Colonic mucosa (tissue), 4 donors: ENCODE results near the gene AREL1. TPM values are rescaled to one million over a fixed set of nuclear protein-coding genes. Genes with fewer than 3 reads are reported as not detected.

Source experiments
- DNase-seq: peaks from one replicate; pipeline ENCODE4 v3.0.0-alpha.2; 2020
- H3K27ac ChIP-seq: fragments of 200-600 bp; one replicate; pipeline ENCODE4 v1.8.0; 2021
- H3K27me3 ChIP-seq: fragments of 200-600 bp; one replicate; pipeline ENCODE4 v1.8.0; 2021
- H3K36me3 ChIP-seq: fragments of 200-600 bp; one replicate; pipeline ENCODE4 v1.8.0; 2021
- H3K4me1 ChIP-seq: fragments of 200-600 bp; one replicate; pipeline ENCODE4 v1.8.0; 2021; ENCODE audit warnings: mild to moderate bottlenecking
- H3K4me3 ChIP-seq: fragments of 200-600 bp; one replicate; pipeline ENCODE4 v1.8.0; 2021
- H3K9ac ChIP-seq, 2 donors: one replicate each; pipeline ENCODE4 v1.7.0; 2013; ENCODE audit warnings: control low read depth in 2 of 2, low read depth in 2 of 2, low read length in 2 of 2
- H3K9me3 ChIP-seq: fragments of 200-600 bp; one replicate; pipeline ENCODE4 v1.8.0; 2021
- CTCF ChIP-seq: fragments of 200-600 bp; IDR thresholded peaks from one replicate; pipeline ENCODE4 v1.8.0; 2022; ENCODE audit warnings: antibody characterized with exemption, mild to moderate bottlenecking
- intact Hi-C: fragments of 100-400 bp; cut with DNase I; formaldehyde crosslinking; loops from one replicate; pipeline ENCODE4 v1.14.1; 2022
- total RNA-seq, 2 donors: library from RNA; stranded (reverse); fragmentation: NEBNext Ultra II Directional in 1 of 2; extraction: Animal tissue kit (Norgen Biotek cat#: 25700) in 1 of 2; gene quantifications; one replicate each; pipeline ENCODE4 v1.2.1, GENCODE V29; 2021
- donor health status: healthy.
- donor health status: DM: no; HTN: no; CAD: no.
- donor health status: DM: no; HTN: no; CAD: no.

AREL1 gene
- total RNA-seq, 2 donors from 2014 or later: 37.2 to 37.5 TPM

DNA sequence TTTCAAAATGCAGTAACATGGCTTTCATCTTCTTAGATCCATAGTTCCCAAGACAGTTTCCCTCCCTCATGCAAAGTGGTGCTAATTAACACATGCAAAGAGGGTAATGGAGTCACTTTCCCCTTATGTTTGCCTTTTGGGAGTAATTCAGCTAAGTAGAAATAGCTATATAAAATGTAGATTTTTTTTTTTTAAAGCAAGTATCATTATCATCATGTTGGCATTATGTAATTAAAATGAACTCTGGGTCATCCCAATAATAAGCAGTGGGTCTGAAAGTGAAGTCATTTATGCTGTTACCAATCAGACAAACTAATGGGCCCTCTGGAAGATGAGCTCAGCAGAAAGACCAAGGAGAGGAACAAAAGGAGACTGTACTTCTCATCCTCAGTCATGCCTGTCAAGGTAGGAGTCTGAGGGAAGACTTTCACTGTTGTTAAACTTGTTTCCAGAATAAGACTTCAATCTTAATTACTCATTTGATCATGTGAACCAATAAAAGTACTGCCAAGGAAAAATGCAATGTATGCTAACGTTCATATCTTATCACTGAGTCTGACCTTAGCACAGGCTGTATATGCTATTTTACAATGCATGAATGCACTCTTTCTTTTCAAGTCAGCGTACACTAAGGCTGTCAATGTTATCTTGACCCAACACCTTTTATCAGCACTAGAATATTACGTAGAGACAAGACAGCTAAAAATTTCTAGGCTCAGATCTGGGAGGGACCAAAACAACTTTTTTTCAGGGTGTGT is 26.8 kb downstream of the AREL1 start:
- Histone ChIP-seq H3K27me3 (no peaks in the 10 kb centered on the region), H3K4me1 (peaks cover 2% of the 10 kb centered on the region), H3K27ac (no peak overlapping the region), H3K9me3 (no peaks in the 10 kb centered on the region), H3K4me3 (no peak overlapping the region), H3K9ac (no peak overlapping the region), H3K36me3 (peaks cover 14% of the 10 kb centered on the region)
- DNase-seq: no peak
- intact Hi-C loops: no loop called here
- TF ChIP-seq CTCF: no peak

GRCh38 chr14:74685056-74685455 is 27.8 kb downstream of the AREL1 start:
- TF ChIP-seq CTCF: no peak
- H3K9me3 ChIP-seq: no peaks in the 10 kb centered on the region
- no peak overlapping the region for H3K4me3 ChIP-seq
- intact Hi-C loops: no loop called here
- DNase-seq: no peak
- peaks cover 2% of the 10 kb centered on the region for H3K4me1 ChIP-seq
- no peaks in the 10 kb centered on the region for H3K27me3 ChIP-seq
- no peak overlapping the region for H3K9ac ChIP-seq
- H3K36me3 ChIP-seq: peaks cover 12% of the 10 kb centered on the region
- no peak overlapping the region for H3K27ac ChIP-seq

- H3K9me3 ChIP-seq: no peaks in the 10 kb centered on the region
- intact Hi-C loops: no loop called here
- peaks cover 10% of the 10 kb centered on the region for H3K36me3 ChIP-seq
- H3K27me3 ChIP-seq: no peaks in the 10 kb centered on the region
- no peak overlapping the region for H3K4me3 ChIP-seq
- H3K4me1 ChIP-seq: peaks cover 2% of the 10 kb centered on the region
- H3K9ac ChIP-seq: no peak overlapping the region
- no peak for DNase-seq
- no peak for TF ChIP-seq CTCF
- no peak overlapping the region for H3K27ac ChIP-seq
Measured at GRCh38 chr14:74684434-74684833, 28.4 kb downstream of the AREL1 start.

- no peak for DNase-seq
- intact Hi-C loops: no loop called here
- Histone ChIP-seq H3K9ac (no peak overlapping the region), H3K9me3 (no peaks in the 10 kb centered on the region), H3K4me3 (no peak overlapping the region), H3K27ac (no peak overlapping the region), H3K4me1 (peaks cover 2% of the 10 kb centered on the region), H3K36me3 (peaks cover 10% of the 10 kb centered on the region), H3K27me3 (no peaks in the 10 kb centered on the region)
- TF ChIP-seq CTCF: no peak
Measured at GRCh38 chr14:74683406-74683805, 29.5 kb downstream of the AREL1 start.

GRCh38 chr14:74682169-74682952 is 30.5 kb downstream of the AREL1 start:
- Histone ChIP-seq H3K9ac (no peak overlapping the region), H3K36me3 (peaks cover 10% of the 10 kb centered on the region), H3K27me3 (no peaks in the 10 kb centered on the region), H3K4me1 (peaks cover 2% of the 10 kb centered on the region), H3K4me3 (no peak overlapping the region), H3K9me3 (no peaks in the 10 kb centered on the region), H3K27ac (no peak overlapping the region)
- TF ChIP-seq CTCF: no peak
- intact Hi-C loops: no loop called here
- DNase-seq: no peak
